Activated CD4-positive, alpha-beta T cell treated with anti-CD3 and anti-CD28 coated beads for 24 hours (primary cell): ENCODE results near the gene ARIH1.

Experiments used
- DNase-seq, 2 donors: peaks; one replicate each; pipeline ENCODE4 v3.0.0-alpha.2; 2020; ENCODE audit warnings: low read depth in 2 of 2

The ARIH1 gene

GRCh38 chr15:72540606-72541237 lies 66.6 kb downstream of the ARIH1 start:
- DNase-seq: no peak

- DNase-seq: no peak
Measured at GRCh38 chr15:72541674-72542073, 67.5 kb downstream of the ARIH1 start.

GRCh38 chr15:72545156-72545555 lies 71.0 kb downstream of the ARIH1 start:
- no peak for DNase-seq

GRCh38 chr15:72554471-72555425 lies 80.6 kb downstream of the ARIH1 start:
- peak; percentile 1 to 8 for DNase-seq

GRCh38 chr15:72559781-72560180 lies 85.7 kb downstream of the ARIH1 start:
- DNase-seq: no peak

GRCh38 chr15:72560458-72560857 lies 86.3 kb downstream of the ARIH1 start:
- DNase-seq: no peak

- DNase-seq: no peak
Measured at GRCh38 chr15:72562386-72562785, 88.3 kb downstream of the ARIH1 start.

GRCh38 chr15:72562878-72563277 lies 88.7 kb downstream of the ARIH1 start:
- no peak for DNase-seq

GRCh38 chr15:72564091-72564490 lies 90.0 kb downstream of the ARIH1 start:
- no peak for DNase-seq

GRCh38 chr15:72566973-72567372 lies 92.8 kb downstream of the ARIH1 start:
- no peak for DNase-seq

GRCh38 chr15:72570059-72570458 lies 95.9 kb downstream of the ARIH1 start:
- no peak for DNase-seq

GRCh38 chr15:72579814-72580213 lies 105.7 kb downstream of the ARIH1 start:
- no peak for DNase-seq

- DNase-seq: no peak
Measured at GRCh38 chr15:72584006-72584405, 109.9 kb downstream of the ARIH1 start.

- DNase-seq: no peak
Measured at GRCh38 chr15:72585025-72585424, 110.9 kb downstream of the ARIH1 start.

GRCh38 chr15:72585476-72586058 lies 111.4 kb downstream of the ARIH1 start:
- DNase-seq: no peak

GRCh38 chr15:72588096-72588495 lies 114.0 kb downstream of the ARIH1 start:
- no peak for DNase-seq

- DNase-seq: no peak
Measured at GRCh38 chr15:72590427-72590826, 116.3 kb downstream of the ARIH1 start.

GRCh38 chr15:72591361-72591760 lies 117.2 kb downstream of the ARIH1 start:
- no peak for DNase-seq

GRCh38 chr15:72592097-72592496 lies 118.0 kb downstream of the ARIH1 start:
- DNase-seq: no peak

GRCh38 chr15:72592676-72593075 lies 118.5 kb downstream of the ARIH1 start:
- DNase-seq: no peak

GRCh38 chr15:72593838-72594237 lies 119.7 kb downstream of the ARIH1 start:
- DNase-seq: no peak

GRCh38 chr15:72599855-72600464 lies 125.8 kb downstream of the ARIH1 start:
- DNase-seq: peak; percentile 5 to 6
